ENCODE data around the gene GDF10.

GDF10 gene

DNA sequence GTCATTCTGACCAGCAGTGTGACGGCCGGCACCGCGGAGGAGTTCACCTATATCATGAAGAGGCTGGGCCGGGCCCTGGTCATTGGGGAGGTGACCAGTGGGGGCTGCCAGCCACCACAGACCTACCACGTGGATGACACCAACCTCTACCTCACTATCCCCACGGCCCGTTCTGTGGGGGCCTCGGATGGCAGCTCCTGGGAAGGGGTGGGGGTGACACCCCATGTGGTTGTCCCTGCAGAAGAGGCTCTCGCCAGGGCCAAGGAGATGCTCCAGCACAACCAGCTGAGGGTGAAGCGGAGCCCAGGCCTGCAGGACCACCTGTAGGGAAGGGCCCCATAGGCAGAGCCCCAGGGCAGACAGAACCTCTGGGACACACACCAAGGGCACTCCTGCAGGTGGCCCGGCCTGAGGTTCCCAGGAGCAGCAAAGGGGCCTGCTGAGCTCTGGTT, 57.2 kb downstream of the GDF10 start:
- DNase-seq = no peak

GRCh38 chr10:47357911-47358310, 57.9 kb downstream of the GDF10 start:
- no peak for DNase-seq

GRCh38 chr10:47358457-47358856, 58.5 kb downstream of the GDF10 start:
- no peak for DNase-seq

- no peak for DNase-seq
Measured at GRCh38 chr10:47359101-47359500, 59.1 kb downstream of the GDF10 start.

- no peak for DNase-seq
Measured at GRCh38 chr10:47359626-47360418, 59.8 kb downstream of the GDF10 start.

GRCh38 chr10:47360419-47361040, 60.5 kb downstream of the GDF10 start:
- DNase-seq = no peak

DNA sequence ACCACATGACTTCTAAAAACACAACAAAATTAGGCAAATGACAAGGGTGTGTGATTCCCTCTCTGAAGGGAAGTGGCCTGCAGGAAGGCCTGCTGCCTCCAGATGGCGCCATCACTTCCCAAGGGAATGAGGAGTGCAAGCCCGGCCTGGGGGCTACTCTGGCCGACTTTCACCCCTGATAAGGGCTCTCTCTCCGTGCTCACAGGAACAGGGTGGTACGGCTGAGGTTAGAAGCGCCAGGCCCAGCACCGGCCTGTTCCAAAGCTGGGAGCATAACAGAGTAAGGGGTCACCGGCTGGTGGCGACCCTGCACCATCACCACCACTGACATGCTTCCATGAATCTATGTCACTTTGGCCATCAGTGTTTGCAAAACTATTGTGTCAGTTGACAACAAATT, 61.3 kb downstream of the GDF10 start:
- DNase-seq = peak in 1 of 2 donors; percentile 58

DNA sequence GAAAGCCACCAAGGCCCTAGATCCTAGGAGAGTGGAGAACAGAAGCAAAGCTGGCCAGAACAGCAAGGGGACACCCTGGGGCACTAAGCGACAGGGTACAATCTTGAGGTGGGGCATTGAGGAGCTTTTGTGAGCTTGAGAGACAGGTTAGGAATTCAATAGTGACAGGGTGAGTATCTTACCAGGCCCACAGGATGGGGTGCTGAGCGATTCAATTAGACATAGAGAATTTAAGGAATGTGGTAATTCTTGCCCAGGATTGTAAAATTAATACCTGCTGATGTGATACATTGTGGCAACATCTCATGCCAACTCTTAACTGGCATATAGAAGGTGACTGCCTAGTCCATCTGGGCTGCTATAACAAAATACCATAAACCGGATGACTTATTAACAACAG, 62.2 kb downstream of the GDF10 start:
- DNase-seq = no peak
